OCI-LY7 (cell line): ENCODE results near the gene RPS3. TPM values are rescaled to one million over a fixed set of nuclear protein-coding genes. Genes with fewer than 3 reads are reported as not detected.

Experiments
- BruUV-seq: library from RNA; stranded (reverse); fragments of 400-500 nt; replicated peaks from 2 replicates; lab custom pipeline; 2021; lab: Mats Ljungman, UMichigan
- CTCF ChIA-PET: fragments of 300-600 bp; sonication (Branson Sonifier 250); formaldehyde crosslinking; loops from one replicate; lab custom pipeline; 2022; ENCODE audit warnings: antibody characterized with exemption; ENCODE audit not compliant: unreplicated experiment; lab: Charles Lee
- POLR2A ChIA-PET: fragments of 300-600 bp; sonication (Branson Sonifier 250); formaldehyde crosslinking; loops from one replicate; lab custom pipeline; 2022; ENCODE audit warnings: antibody characterized with exemption; lab: Charles Lee
- DNase-seq: peaks from one replicate; pipeline ENCODE4 v3.0.0-alpha.2; 2015; ENCODE audit warnings: low spot score
- H2AFZ ChIP-seq: fragments of 200-600 bp; sonication (generic), shearing (Covaris generic); 2 replicates; pipeline ENCODE4 v1.6.1; 2014; ENCODE audit warnings: mild to moderate bottlenecking, antibody characterized with exemption, low read length, moderate library complexity
- H3K27ac ChIP-seq: fragments of 200-600 bp; sonication (generic); 2 replicates; pipeline ENCODE4 v1.5.1; 2014; ENCODE audit warnings: mixed run types, low read depth, mild to moderate bottlenecking, moderate library complexity, low read length, inconsistent platforms; ENCODE audit not compliant: poor library complexity, severe bottlenecking
- H3K36me3 ChIP-seq: fragments of 200-600 bp; sonication (generic); 2 replicates; pipeline ENCODE4 v1.6.1; 2014; ENCODE audit warnings: mild to moderate bottlenecking, antibody characterized with exemption, low read length, moderate library complexity, mixed read lengths; ENCODE audit not compliant: insufficient read depth
- H3K4me1 ChIP-seq: fragments of 200-600 bp; sonication (generic); 2 replicates; pipeline ENCODE4 v1.5.1; 2014; ENCODE audit warnings: mild to moderate bottlenecking, low read length; ENCODE audit not compliant: insufficient read depth, poor library complexity, severe bottlenecking
- H3K4me2 ChIP-seq: fragments of 200-600 bp; sonication (generic); 2 replicates; pipeline ENCODE4 v1.6.1; 2014; ENCODE audit warnings: mild to moderate bottlenecking, low read length
- H3K4me3 ChIP-seq: fragments of 200-600 bp; sonication (generic); 2 replicates; pipeline ENCODE4 v1.5.1; 2014; ENCODE audit warnings: mild to moderate bottlenecking, low read depth, low read length; ENCODE audit not compliant: poor library complexity, severe bottlenecking
- H3K79me2 ChIP-seq: fragments of 200-600 bp; sonication (generic); 2 replicates; pipeline ENCODE4 v1.6.1; 2016; ENCODE audit warnings: low read depth, mild to moderate bottlenecking, low read length, moderate library complexity, mixed read lengths; ENCODE audit not compliant: insufficient read depth
- H3K9me2 ChIP-seq: fragments of 200-600 bp; sonication (generic); 2 replicates; pipeline ENCODE4 v1.6.1; 2016; ENCODE audit warnings: mild to moderate bottlenecking, low read length, mixed read lengths; ENCODE audit not compliant: insufficient read depth
- H3K9me3 ChIP-seq: fragments of 200-600 bp; sonication (generic); 2 replicates; pipeline ENCODE4 v1.6.1; 2014; ENCODE audit warnings: mild to moderate bottlenecking, mixed run types, low read length, mixed read lengths
- H4K20me1 ChIP-seq: fragments of 200-600 bp; sonication (generic); 2 replicates; pipeline ENCODE4 v1.6.1; 2014; ENCODE audit warnings: mild to moderate bottlenecking, antibody characterized with exemption, low read length, moderate library complexity, mixed read lengths; ENCODE audit not compliant: insufficient read depth
- CTCF ChIP-seq: fragments of 200-600 bp; sonication (generic); conservative IDR thresholded peaks from 2 replicates; pipeline ENCODE4 v1.5.1; 2014; ENCODE audit warnings: mild to moderate bottlenecking, antibody characterized with exemption, low read length, moderate library complexity, mixed read lengths
- EZH2phosphoT487 ChIP-seq: fragments of 200-600 bp; sonication (generic); IDR thresholded peaks from 2 replicates; pipeline ENCODE4 v1.6.1; 2018; ENCODE audit warnings: low read depth, borderline replicate concordance, mild to moderate bottlenecking, mixed run types, antibody characterized with exemption, low read length, moderate library complexity, mixed read lengths
- intact Hi-C: fragments of 100-400 bp; cut with micrococcal nuclease; formaldehyde crosslinking; loops from one replicate; pipeline ENCODE4 v1.10.0; 2022; ENCODE audit not compliant: unreplicated experiment
- total RNA-seq, 2 experiments: library from RNA; depleted of rRNA in 1 of 2; stranded (reverse); fragments of >200 nt in 1 of 2; shearing (Covaris generic) in 1 of 2; gene quantifications; 2 replicates each; pipeline ENCODE4 v1.2.3, GENCODE V29; 2014 to 2022

RPS3 gene
- total RNA-seq, 2 experiments from 2014 or later = 3,268 to 4,392 TPM

GRCh38 chr11:75380245-75380644 lies 19.1 kb upstream of the RPS3 start:
- H3K9me3 ChIP-seq = no peaks in the 10 kb centered on the region
- ChIA-PET POLR2A (interaction anchor here (1.1 kb wide), 1 partner anchor 100 kb away, joined by 3 read pairs; no protein-coding TSS in a partner anchor), CTCF (no interaction called here)
- no peaks in the 10 kb centered on the region for H3K79me2 ChIP-seq
- no peak overlapping the region for H3K4me3 ChIP-seq
- no peak for DNase-seq
- H3K9me2 ChIP-seq = no peaks in the 10 kb centered on the region
- no peak overlapping the region for H3K27ac ChIP-seq
- no peaks in the 10 kb centered on the region for H4K20me1 ChIP-seq
- intact Hi-C loops = no loop called here
- BruUV-seq = no TSS peak
- H2AFZ ChIP-seq = no peak overlapping the region
- H3K4me1 ChIP-seq = no peaks in the 10 kb centered on the region
- H3K4me2 ChIP-seq = no peak overlapping the region
- H3K36me3 ChIP-seq = no peaks in the 10 kb centered on the region
- TF ChIP-seq CTCF (no peak), EZH2phosphoT487 (no peak)

DNA sequence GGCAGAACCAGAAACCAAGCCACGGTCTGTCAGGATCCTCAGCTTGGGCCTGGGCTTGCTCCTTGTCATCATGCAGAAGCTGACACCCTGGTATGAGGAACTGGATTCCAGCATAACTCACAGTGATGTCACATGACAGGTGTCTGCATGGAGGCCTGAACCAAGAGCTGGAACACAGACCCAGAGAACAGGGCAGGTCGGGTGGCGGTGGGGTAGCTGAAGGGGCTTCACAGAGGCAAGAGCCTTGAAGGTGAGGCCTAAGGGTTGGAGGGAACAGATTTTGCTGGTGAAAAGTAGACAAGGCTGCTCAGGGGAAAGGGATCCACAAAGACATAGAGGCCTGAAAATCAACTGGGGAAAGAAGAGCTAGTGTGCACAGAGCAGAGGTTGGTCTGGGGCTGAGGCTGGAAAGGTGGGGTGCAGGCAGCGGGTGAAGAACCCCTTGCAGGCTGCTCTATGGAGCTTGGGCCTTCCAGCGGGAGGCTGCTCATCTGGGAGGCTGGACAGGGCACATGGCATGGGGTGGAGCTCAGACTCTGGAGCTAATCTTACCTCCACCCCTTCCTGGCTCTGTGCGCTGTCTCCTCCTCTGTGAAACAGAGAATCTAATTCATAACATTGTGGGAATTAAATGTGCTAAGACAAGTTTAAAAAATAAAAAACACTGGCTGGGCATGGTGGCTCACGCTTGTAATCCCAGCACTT lies 18.4 kb upstream of the RPS3 start:
- no peak for TF ChIP-seq CTCF
- TF ChIP-seq EZH2phosphoT487 = no peak
- intact Hi-C loops = no loop called here
- H3K4me2 ChIP-seq = no peak overlapping the region

GRCh38 chr11:75383246-75383645 lies 16.1 kb upstream of the RPS3 start:
- DNase-seq = no peak
- intact Hi-C loops = no loop called here
- H3K27ac ChIP-seq = no peak overlapping the region
- no peak for TF ChIP-seq EZH2phosphoT487
- no peak for TF ChIP-seq CTCF
- H3K79me2 ChIP-seq = no peaks in the 10 kb centered on the region
- BruUV-seq = no TSS peak
- CTCF ChIA-PET = interaction anchor here (1.3 kb wide), 1 partner anchor 103 kb away, joined by 6 read pairs; no protein-coding TSS in a partner anchor
- no peaks in the 10 kb centered on the region for H3K9me3 ChIP-seq
- H3K4me2 ChIP-seq = no peak overlapping the region
- no peaks in the 10 kb centered on the region for H3K36me3 ChIP-seq
- no peaks in the 10 kb centered on the region for H3K4me1 ChIP-seq
- H3K9me2 ChIP-seq = no peaks in the 10 kb centered on the region
- POLR2A ChIA-PET = interaction anchor here (0.6 kb wide), 1 partner anchor 42 kb away, joined by 4 read pairs; no protein-coding TSS in a partner anchor
- H4K20me1 ChIP-seq = no peaks in the 10 kb centered on the region
- no peak overlapping the region for H3K4me3 ChIP-seq
- no peak overlapping the region for H2AFZ ChIP-seq

More for the DNA sequence above, 18.4 kb upstream of the RPS3 start:
- Histone ChIP-seq H3K4me3 (no peak overlapping the region), H3K36me3 (no peaks in the 10 kb centered on the region), H2AFZ (no peak overlapping the region), H3K79me2 (no peaks in the 10 kb centered on the region), H3K27ac (no peak overlapping the region), H3K9me3 (no peaks in the 10 kb centered on the region), H3K4me1 (no peaks in the 10 kb centered on the region), H4K20me1 (no peaks in the 10 kb centered on the region), H3K9me2 (no peaks in the 10 kb centered on the region)
- ChIA-PET CTCF (no interaction called here), POLR2A (interaction anchor here (0.9 to 1.1 kb wide), 2 partner anchors 101 to 166 kb away, joined by 3 read pairs; no protein-coding TSS in a partner anchor)
- no TSS peak for BruUV-seq
- no peak for DNase-seq
